ENCODE data around the gene FHIT.

Gene FHIT

GRCh38 chr3:61031503-61031902 is 219.7 kb downstream of the FHIT start:
- TF ChIP-seq REST (IDR thresholded peaks at IDR 0.05; ENCODE audit: insufficient read depth in 1 of 2, low read depth in 2 of 2, low read length in 2 of 2) (no peak), POLR2AphosphoS5 (IDR thresholded peaks at IDR 0.05; ENCODE audit: low read depth, low read length) (no peak), TAF1 (IDR thresholded peaks at IDR 0.05; ENCODE audit: borderline replicate concordance, insufficient read depth, low read length) (no peak), SIN3A (IDR thresholded peaks at IDR 0.05; ENCODE audit: borderline replicate concordance, insufficient read depth, low read length) (no peak), FOXP2 (optimal IDR thresholded peaks at IDR 0.05; ENCODE audit: borderline replicate concordance, extremely low read depth, extremely low read length, insufficient read depth) (no peak)

- no peak for TF ChIP-seq FOXP2 (optimal IDR thresholded peaks at IDR 0.05; ENCODE audit: borderline replicate concordance, extremely low read depth, extremely low read length, insufficient read depth)
- no peak for TF ChIP-seq TAF1 (IDR thresholded peaks at IDR 0.05; ENCODE audit: borderline replicate concordance, insufficient read depth, low read length)
- TF ChIP-seq REST (IDR thresholded peaks at IDR 0.05; ENCODE audit: insufficient read depth in 1 of 2, low read depth in 2 of 2, low read length in 2 of 2), result no peak
- no peak for TF ChIP-seq SIN3A (IDR thresholded peaks at IDR 0.05; ENCODE audit: borderline replicate concordance, insufficient read depth, low read length)
- no peak for TF ChIP-seq POLR2AphosphoS5 (IDR thresholded peaks at IDR 0.05; ENCODE audit: low read depth, low read length)
Measured at GRCh38 chr3:61030469-61031035, 220.7 kb downstream of the FHIT start.

- TF ChIP-seq POLR2AphosphoS5 (IDR thresholded peaks at IDR 0.05; ENCODE audit: low read depth, low read length) (no peak), FOXP2 (optimal IDR thresholded peaks at IDR 0.05; ENCODE audit: borderline replicate concordance, extremely low read depth, extremely low read length, insufficient read depth) (no peak), REST (IDR thresholded peaks at IDR 0.05; ENCODE audit: insufficient read depth in 1 of 2, low read depth in 2 of 2, low read length in 2 of 2) (no peak), TAF1 (IDR thresholded peaks at IDR 0.05; ENCODE audit: borderline replicate concordance, insufficient read depth, low read length) (no peak), SIN3A (IDR thresholded peaks at IDR 0.05; ENCODE audit: borderline replicate concordance, insufficient read depth, low read length) (no peak)
Measured at GRCh38 chr3:61029194-61029593, 222.1 kb downstream of the FHIT start.

- TF ChIP-seq TAF1 (IDR thresholded peaks at IDR 0.05; ENCODE audit: borderline replicate concordance, insufficient read depth, low read length), result no peak
- TF ChIP-seq POLR2AphosphoS5 (IDR thresholded peaks at IDR 0.05; ENCODE audit: low read depth, low read length), result no peak
- TF ChIP-seq FOXP2 (optimal IDR thresholded peaks at IDR 0.05; ENCODE audit: borderline replicate concordance, extremely low read depth, extremely low read length, insufficient read depth), result no peak
- TF ChIP-seq REST (IDR thresholded peaks at IDR 0.05; ENCODE audit: insufficient read depth in 1 of 2, low read depth in 2 of 2, low read length in 2 of 2), result no peak
- no peak for TF ChIP-seq SIN3A (IDR thresholded peaks at IDR 0.05; ENCODE audit: borderline replicate concordance, insufficient read depth, low read length)
Measured at GRCh38 chr3:61018807-61019206, 232.4 kb downstream of the FHIT start.
